Measurements from ENCODE around the gene SFT2D2.

The SFT2D2 gene

GRCh38 chr1:168223681-168224540, 1.9 kb upstream of the SFT2D2 start:
- DNase-seq = no peak

- no peak for DNase-seq
Measured at GRCh38 chr1:168224991-168225390, 813 bp upstream of the SFT2D2 start.

- DNase-seq = peak; percentile 36
Measured at GRCh38 chr1:168227620-168228019, 1.8 kb downstream of the SFT2D2 start.

- no peak for DNase-seq
Measured at GRCh38 chr1:168229893-168230292, 4.1 kb downstream of the SFT2D2 start.

GRCh38 chr1:168230709-168231108, 4.9 kb downstream of the SFT2D2 start:
- no peak for DNase-seq

GRCh38 chr1:168234846-168235547, 9.2 kb downstream of the SFT2D2 start:
- peak; percentile 35 for DNase-seq

- no peak for DNase-seq
Measured at GRCh38 chr1:168235548-168235885, 9.7 kb downstream of the SFT2D2 start.

GRCh38 chr1:168235937-168236336, 10.1 kb downstream of the SFT2D2 start:
- no peak for DNase-seq

GRCh38 chr1:168236836-168237611, 11.2 kb downstream of the SFT2D2 start:
- DNase-seq = no peak

- peak; percentile 46 for DNase-seq
Measured at GRCh38 chr1:168243198-168243597, 17.4 kb downstream of the SFT2D2 start.

GRCh38 chr1:168243636-168244212, 17.9 kb downstream of the SFT2D2 start:
- no peak for DNase-seq

GRCh38 chr1:168245042-168245441, 19.2 kb downstream of the SFT2D2 start:
- no peak for DNase-seq

GRCh38 chr1:168246506-168246905, 20.7 kb downstream of the SFT2D2 start:
- no peak for DNase-seq

- no peak for DNase-seq
Measured at GRCh38 chr1:168252204-168252733, 26.5 kb downstream of the SFT2D2 start.

- no peak for DNase-seq
Measured at GRCh38 chr1:168256164-168256563, 30.4 kb downstream of the SFT2D2 start.

GRCh38 chr1:168257397-168257796, 31.6 kb downstream of the SFT2D2 start:
- no peak for DNase-seq

- no peak for DNase-seq
Measured at GRCh38 chr1:168259567-168259966, 33.8 kb downstream of the SFT2D2 start.

- peak; percentile 65 for DNase-seq
Measured at GRCh38 chr1:168260393-168260792, 34.6 kb downstream of the SFT2D2 start.

GRCh38 chr1:168261390-168261789, 35.6 kb downstream of the SFT2D2 start:
- DNase-seq = no peak

- no peak for DNase-seq
Measured at GRCh38 chr1:168263130-168263529, 37.3 kb downstream of the SFT2D2 start.

GRCh38 chr1:168264296-168264695, 38.5 kb downstream of the SFT2D2 start:
- no peak for DNase-seq

- no peak for DNase-seq
Measured at GRCh38 chr1:168265596-168265995, 39.8 kb downstream of the SFT2D2 start.

GRCh38 chr1:168266644-168267186, 40.9 kb downstream of the SFT2D2 start:
- no peak for DNase-seq

All from DMS153 (cell line).